A673 (cell line): ENCODE data around the gene CFAP161. TPM values are rescaled to one million over a fixed set of nuclear protein-coding genes. Genes with fewer than 3 reads are reported as not detected.

Experiments
- Bru-seq: library from RNA; stranded (reverse); fragments of 400-500 nt; gene quantifications from one replicate; lab custom pipeline; 2021; lab: Mats Ljungman, UMichigan
- BruChase-seq, 2 experiments: library from RNA; stranded (reverse); fragments of 400-500 nt; gene quantifications; one replicate each; lab custom pipeline; 2021; lab: Mats Ljungman, UMichigan
- BruUV-seq: library from RNA; stranded (reverse); fragments of 400-500 nt; replicated peaks from 2 replicates; lab custom pipeline; 2021; lab: Mats Ljungman, UMichigan
- CTCF ChIA-PET: fragments of 300-600 bp; sonication (Branson Sonifier 250); formaldehyde crosslinking; loops from one replicate; lab custom pipeline; 2022; ENCODE audit warnings: antibody characterized with exemption; lab: Charles Lee
- POLR2A ChIA-PET: fragments of 300-600 bp; sonication (Branson Sonifier 250); formaldehyde crosslinking; loops from one replicate; lab custom pipeline; 2022; ENCODE audit warnings: antibody characterized with exemption; ENCODE audit not compliant: low non-redundant PET; lab: Charles Lee
- DNase-seq: peaks from one replicate; pipeline ENCODE4 v3.0.0-alpha.2; 2015; ENCODE audit warnings: low spot score
- H3K27ac ChIP-seq: fragments of 200-600 bp; sonication (generic); 2 replicates; pipeline ENCODE4 v1.5.1; 2016; ENCODE audit warnings: mixed run types, low read depth, mild to moderate bottlenecking, mixed read lengths, antibody characterized with exemption, low read length; ENCODE audit not compliant: poor library complexity, severe bottlenecking
- H3K27me3 ChIP-seq: fragments of 200-600 bp; sonication (generic); replicated peaks from 2 replicates; pipeline ENCODE4 v1.6.1; 2017; ENCODE audit warnings: mixed run types, low read depth, mild to moderate bottlenecking, mixed read lengths, antibody characterized with exemption, low read length; ENCODE audit not compliant: insufficient read depth, poor library complexity
- H3K36me3 ChIP-seq: fragments of 200-600 bp; sonication (generic); 2 replicates; pipeline ENCODE4 v1.6.1; 2016; ENCODE audit warnings: mixed run types, mild to moderate bottlenecking, mixed read lengths, antibody characterized with exemption, low read length; ENCODE audit not compliant: insufficient read depth, poor library complexity, severe bottlenecking
- H3K4me1 ChIP-seq: fragments of 200-600 bp; sonication (generic); 2 replicates; pipeline ENCODE4 v1.6.1; 2017; ENCODE audit warnings: mixed run types, mild to moderate bottlenecking, mixed read lengths, antibody characterized with exemption, low read length; ENCODE audit not compliant: insufficient read depth, poor library complexity, severe bottlenecking
- H3K4me3 ChIP-seq: fragments of 200-600 bp; sonication (generic); 2 replicates; pipeline ENCODE4 v1.5.1; 2016; ENCODE audit warnings: low read depth, mixed run types, mild to moderate bottlenecking, mixed read lengths, low read length; ENCODE audit not compliant: poor library complexity, severe bottlenecking
- H3K9me3 ChIP-seq: fragments of 200-600 bp; sonication (generic); 2 replicates; pipeline ENCODE4 v1.6.1; 2016; ENCODE audit warnings: mixed run types, low read depth, mild to moderate bottlenecking, mixed read lengths, antibody characterized with exemption, low read length; ENCODE audit not compliant: poor library complexity, severe bottlenecking
- CTCF ChIP-seq: fragments of 300-800, 200-600 bp; sonication (generic); conservative IDR thresholded peaks from 2 replicates; pipeline ENCODE4 v1.5.1; 2017; ENCODE audit warnings: low read depth, mild to moderate bottlenecking, antibody characterized with exemption, low read length, moderate library complexity, mixed read lengths
- EZH2 ChIP-seq: fragments of 200-600 bp; sonication (generic); IDR thresholded peaks from 2 replicates; pipeline ENCODE4 v1.6.1; 2017; ENCODE audit warnings: borderline replicate concordance, low read depth, mild to moderate bottlenecking, mixed read lengths, antibody characterized with exemption, low read length; ENCODE audit not compliant: poor library complexity, severe bottlenecking
- intact Hi-C: fragments of 100-400 bp; cut with micrococcal nuclease; formaldehyde crosslinking; loops from one replicate; pipeline ENCODE4 v1.10.0; 2022; ENCODE audit not compliant: unreplicated experiment
- long read RNA-seq: library from polyadenylated mRNA; stranded (forward); transcript quantifications from one replicate; pipeline ENCODE4 v2.0.0, GENCODE V29; 2022
- total RNA-seq: library from RNA; stranded (reverse); gene quantifications from 2 replicates; pipeline ENCODE4 v1.2.3, GENCODE V29; 2021

The CFAP161 gene, protein sequence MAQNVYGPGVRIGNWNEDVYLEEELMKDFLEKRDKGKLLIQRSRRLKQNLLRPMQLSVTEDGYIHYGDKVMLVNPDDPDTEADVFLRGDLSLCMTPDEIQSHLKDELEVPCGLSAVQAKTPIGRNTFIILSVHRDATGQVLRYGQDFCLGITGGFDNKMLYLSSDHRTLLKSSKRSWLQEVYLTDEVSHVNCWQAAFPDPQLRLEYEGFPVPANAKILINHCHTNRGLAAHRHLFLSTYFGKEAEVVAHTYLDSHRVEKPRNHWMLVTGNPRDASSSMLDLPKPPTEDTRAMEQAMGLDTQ
- total RNA-seq (1.6 and 2.8 TPM in 2 replicates), Bru-seq, nascent RNA (percentile 50 among the genes with signal in this experiment), BruChase-seq, experiment 1, labeled RNA remaining after a 2-hour chase (percentile 59 among the genes with signal in this experiment), BruChase-seq, experiment 2, labeled RNA remaining after a 6-hour chase (percentile 67 among the genes with signal in this experiment)
- long read RNA-seq, partial matches to known transcripts, result 1 of 3 reads
- long read RNA-seq, other reads (novel, unspliced or antisense), result 2 of 3 reads

GRCh38 chr15:81133782-81134461, at the start of gene CFAP161:
CFAP161 (plus strand) TSS chr15:81134270; CDS start chr15:81134330, 60 bp downstream.
- Histone ChIP-seq H3K4me3 (no peak within 1 kb of the TSS), H3K27me3 (peaks cover 10% of the 10 kb centered on the region), H3K4me1 (no peaks in the 10 kb centered on the region), H3K36me3 (no peaks in the 10 kb centered on the region), H3K9me3 (no peaks in the 10 kb centered on the region), H3K27ac (no peak within 1 kb of the TSS)
- POLR2A ChIA-PET, result no interaction called here
- peak; percentile 68 for DNase-seq
- intact Hi-C loops, result no loop called here
- no TSS peak for BruUV-seq
- no peak for TF ChIP-seq EZH2
- TF ChIP-seq CTCF, result no peak
- CTCF ChIA-PET, result interaction anchor here (0.7 kb wide), 1 partner anchor 132 kb away, joined by 4 read pairs; no protein-coding TSS in a partner anchor

DNA sequence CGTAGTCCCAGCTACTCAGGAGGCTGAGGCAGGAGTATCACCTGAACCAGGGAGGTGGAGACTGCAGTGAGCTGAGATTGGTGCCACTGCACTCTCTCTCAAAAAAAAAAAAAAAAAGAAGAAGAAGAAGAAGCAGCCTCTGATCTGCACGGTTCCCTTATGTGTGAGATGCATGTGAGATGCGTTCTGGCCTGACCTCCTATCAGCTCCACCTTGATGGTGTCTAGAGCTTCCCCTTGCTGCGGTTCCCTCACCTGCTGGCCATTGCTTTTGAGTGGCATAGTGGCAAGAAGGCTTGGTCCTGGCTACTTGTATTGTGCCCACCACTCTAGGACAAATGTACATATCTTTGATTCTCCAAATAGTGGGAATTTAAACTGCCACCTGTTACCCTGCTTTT, 49.4 kb upstream of the CFAP161 start:
- CTCF ChIA-PET, result interaction anchor here (0.7 kb wide), 2 partner anchors 115 to 1769 kb away, joined by 4 to 5 read pairs; no protein-coding TSS in a partner anchor
- POLR2A ChIA-PET, result no interaction called here
- intact Hi-C loops, result no loop called here

More for the DNA sequence above, 49.4 kb upstream of the CFAP161 start:
- H3K27me3 ChIP-seq, result no peaks in the 10 kb centered on the region
- H3K9me3 ChIP-seq, result no peaks in the 10 kb centered on the region
- no peak overlapping the region for H3K4me3 ChIP-seq
- H3K4me1 ChIP-seq, result no peaks in the 10 kb centered on the region
- no peak overlapping the region for H3K27ac ChIP-seq
- H3K36me3 ChIP-seq, result no peaks in the 10 kb centered on the region
- DNase-seq, result no peak
- TF ChIP-seq CTCF, result no peak
- no peak for TF ChIP-seq EZH2
- BruUV-seq, result no TSS peak
